GM18499 (cell line): ENCODE measurements around the gene SPO11.
"Not testable (repeated sequence)": the region's sequence is repeated elsewhere in the genome, so short reads cannot be mapped to it uniquely, and the experiment has no call there.

Experiments
- ATAC-seq: cut with Tn5 transposase; IDR thresholded peaks from one replicate; pipeline ENCODE4 v1.9.1; 2021; ENCODE audit warnings: moderate number of reproducible peaks; ENCODE audit not compliant: insufficient read depth, unreplicated experiment

Gene SPO11

GRCh38 chr20:57332105-57333089 is 2.8 kb downstream of the SPO11 start:
- ATAC-seq = no peak

DNA sequence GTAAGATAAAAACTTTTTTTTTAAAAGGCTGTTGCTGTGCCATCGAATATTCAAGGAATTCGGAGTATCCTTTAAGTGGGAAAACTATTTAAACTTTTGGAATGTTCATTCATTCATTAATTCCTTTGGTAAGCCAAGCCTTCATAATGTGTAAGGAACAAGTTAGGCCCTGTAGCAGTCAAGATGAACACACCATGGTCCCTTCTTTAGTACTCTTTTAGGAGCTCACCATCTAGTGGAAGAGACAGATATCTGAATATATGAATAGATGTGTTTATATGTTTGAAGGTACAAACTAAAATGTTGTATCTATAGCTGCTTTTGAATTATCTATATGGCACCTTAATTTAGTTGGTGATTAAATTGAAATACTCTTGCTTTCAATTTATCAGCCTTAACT is 5.8 kb downstream of the SPO11 start:
- no peak for ATAC-seq

- no peak for ATAC-seq
Observed at GRCh38 chr20:57341663-57342062, 12.1 kb downstream of the SPO11 start.

GRCh38 chr20:57342829-57343228 is 13.2 kb downstream of the SPO11 start:
- no peak for ATAC-seq

DNA sequence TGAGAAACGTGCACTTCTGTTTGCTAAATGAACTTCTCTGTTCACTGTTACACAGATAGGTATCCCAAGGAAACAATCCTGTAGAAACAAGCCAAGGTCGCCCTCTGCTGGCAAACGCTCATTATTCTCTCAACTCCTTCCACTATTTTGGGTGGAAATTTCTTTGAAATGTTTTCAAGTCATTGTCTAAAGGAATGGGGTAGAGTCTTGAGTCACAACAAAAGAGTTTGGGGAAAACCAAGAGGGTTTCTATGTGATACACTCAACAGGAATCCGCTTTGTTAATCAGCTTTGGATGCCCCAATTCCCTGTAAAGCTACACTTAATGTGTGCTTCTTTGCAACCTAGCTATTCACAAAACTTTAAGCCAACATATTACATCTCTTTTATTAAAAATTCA is 16.9 kb downstream of the SPO11 start:
- no peak for ATAC-seq

GRCh38 chr20:57347393-57347792 is 17.8 kb downstream of the SPO11 start:
- ATAC-seq = no peak

DNA sequence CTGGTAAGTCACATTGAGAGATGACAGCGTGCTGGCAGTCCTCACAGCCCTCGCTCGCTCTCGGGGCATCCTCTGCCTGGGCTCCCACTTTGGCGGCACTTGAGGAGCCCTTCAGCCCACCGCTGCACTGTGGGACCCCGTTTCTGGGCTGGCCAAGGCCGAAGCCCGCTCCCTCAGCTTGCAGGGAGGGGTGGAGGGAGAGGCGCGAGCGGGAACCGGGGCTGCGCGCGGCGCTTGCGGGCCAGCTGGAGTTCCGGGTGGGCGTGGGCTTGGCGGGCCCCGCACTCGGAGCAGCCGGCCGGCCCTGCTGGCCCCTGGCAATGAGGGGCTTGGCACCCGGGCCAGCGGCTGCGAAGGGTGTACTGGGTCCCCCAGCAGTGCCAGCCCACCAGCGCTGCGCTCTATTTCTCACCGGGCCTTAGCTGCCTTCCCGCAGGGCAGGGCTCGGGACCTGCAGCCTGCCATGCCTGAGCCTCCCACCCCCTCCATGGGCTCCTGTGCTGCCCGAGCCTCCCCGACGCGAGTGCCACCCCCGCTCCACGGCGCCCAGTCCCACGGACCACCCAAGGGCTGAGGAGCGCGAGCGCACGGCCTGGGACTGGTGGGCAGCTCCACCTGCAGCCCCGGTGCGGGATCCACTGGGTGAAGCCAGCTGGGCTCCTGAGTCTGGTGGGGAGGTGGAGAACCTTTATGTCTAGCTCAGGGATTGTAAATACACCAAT is 18.8 kb downstream of the SPO11 start:
- ATAC-seq = not testable (repeated sequence)

DNA sequence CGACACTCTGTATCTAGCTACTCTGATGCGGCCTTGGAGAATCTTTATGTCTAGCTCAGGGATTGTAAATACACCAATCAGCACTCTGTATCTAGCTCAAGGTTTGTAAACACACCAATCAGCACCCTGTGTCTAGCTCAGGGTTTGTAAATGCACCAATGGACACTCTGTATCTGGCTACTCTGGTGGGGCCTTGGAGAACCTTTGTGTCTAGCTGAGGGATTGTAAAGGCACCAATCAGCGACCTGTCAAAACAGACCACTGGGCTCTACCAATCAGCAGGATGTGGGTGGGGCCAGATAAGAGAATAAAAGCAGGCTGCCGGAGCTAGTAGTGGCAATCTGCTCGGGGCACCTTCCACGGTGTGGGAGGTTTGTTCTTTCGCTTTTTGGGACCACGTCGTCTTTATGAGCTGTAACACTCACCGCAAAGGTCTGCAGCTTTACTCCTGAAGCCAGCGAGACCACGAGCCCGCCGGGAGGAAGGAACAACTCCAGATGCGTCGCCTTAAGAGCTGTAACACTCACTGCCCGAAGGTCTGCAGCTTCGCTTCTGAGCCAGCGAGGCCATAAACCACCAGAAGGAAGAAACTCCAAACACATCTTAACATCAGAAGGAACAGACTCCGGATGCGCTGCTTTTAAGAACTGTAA is 19.4 kb downstream of the SPO11 start:
- ATAC-seq = not testable (repeated sequence)

DNA sequence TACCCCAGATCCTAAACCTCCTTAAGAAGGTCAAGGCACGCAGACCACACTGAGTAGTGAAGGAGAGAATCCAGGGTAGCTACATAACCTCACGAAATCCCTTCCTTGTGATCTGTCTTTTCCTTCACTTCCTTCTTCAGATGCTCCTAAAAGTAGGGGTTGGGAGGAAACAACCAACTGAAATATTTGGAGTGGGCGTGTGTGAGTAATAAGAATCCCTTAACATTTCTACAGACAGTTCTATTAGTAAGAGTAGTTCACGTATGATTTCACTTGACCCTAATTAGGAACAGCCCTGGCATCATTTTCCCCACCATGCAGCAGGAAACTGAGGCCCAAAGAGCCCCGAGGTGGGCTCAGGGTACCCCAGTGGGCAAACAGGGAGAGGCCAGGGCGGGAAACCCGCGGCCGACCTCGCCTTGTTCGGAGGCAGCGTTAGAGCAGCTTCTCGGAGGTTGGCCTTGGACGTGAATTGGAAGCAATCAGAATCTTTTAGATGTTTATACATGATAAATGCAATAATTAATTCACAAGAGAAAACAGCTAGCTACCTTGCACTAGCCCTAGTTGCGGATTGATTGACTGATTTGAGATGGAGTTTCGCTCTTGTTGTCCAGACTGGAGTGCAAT is 20.6 kb downstream of the SPO11 start:
- no peak for ATAC-seq

DNA sequence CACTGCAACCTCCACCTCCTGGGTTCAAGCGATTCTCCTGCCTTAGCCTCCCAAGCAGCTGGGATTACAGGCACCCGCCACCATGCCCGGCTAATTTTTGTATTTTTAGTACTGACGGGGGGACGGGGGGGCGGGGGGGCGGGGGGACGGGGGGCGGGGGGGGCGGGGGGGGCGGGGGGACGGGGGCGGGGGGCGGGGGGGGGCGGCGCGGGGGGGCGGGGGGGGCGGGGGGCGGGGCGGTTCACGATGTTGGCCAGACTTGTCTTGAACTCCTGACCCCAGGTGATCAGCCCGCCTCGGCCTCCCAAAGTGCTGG is 21.1 kb downstream of the SPO11 start:
- not testable (repeated sequence) for ATAC-seq

- ATAC-seq = peak; percentile 52
Observed at GRCh38 chr20:57351042-57351783, 21.6 kb downstream of the SPO11 start, which contains the start of gene RAE1. Gene RAE1, plus strand, starts transcription at chr20:57351255. Its CDS starts 2,784 bp downstream, at chr20:57354039.

DNA sequence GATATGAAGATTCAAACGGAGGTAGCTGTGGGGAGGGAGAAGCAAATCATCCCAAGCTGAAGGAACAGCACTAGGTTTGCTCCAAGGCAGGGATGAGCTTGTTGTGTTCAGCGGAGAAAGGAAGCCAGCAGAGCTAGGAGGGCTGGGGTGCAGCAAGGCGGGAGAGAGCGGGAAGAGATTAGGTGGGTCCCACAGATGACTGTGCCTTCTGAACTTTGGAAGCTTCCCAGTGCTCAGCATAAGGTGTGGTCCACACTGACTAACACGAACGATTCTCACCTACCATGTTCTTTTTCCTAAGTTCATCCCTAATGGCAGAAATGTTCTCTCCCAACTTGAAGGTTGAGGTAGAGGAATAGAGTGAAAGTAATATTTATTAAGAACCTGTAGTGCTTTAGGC is 22.7 kb downstream of the SPO11 start:
- ATAC-seq = no peak

- no peak for ATAC-seq
Observed at GRCh38 chr20:57353351-57353750, 23.7 kb downstream of the SPO11 start.

- no peak for ATAC-seq
Observed at GRCh38 chr20:57361517-57361916, 31.9 kb downstream of the SPO11 start.

DNA sequence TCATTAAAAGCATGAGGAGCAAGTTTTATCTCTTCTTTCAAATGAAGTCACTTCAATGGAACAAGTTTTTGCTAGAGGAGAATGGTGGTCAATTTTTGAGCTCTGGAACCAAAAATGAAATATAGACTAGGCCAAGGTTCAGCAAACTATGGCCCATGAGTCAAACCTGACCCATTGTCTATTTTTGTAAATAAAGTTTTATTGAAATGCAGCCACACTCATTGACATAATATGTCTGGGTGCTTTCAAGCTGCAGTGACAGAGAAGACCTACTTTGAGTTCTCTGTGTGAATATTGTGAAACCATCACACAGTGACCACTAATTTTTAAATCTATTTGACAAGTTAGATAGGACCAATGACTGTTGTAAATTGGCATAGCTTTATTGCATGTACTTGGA is 34.8 kb downstream of the SPO11 start:
- ATAC-seq = no peak

DNA sequence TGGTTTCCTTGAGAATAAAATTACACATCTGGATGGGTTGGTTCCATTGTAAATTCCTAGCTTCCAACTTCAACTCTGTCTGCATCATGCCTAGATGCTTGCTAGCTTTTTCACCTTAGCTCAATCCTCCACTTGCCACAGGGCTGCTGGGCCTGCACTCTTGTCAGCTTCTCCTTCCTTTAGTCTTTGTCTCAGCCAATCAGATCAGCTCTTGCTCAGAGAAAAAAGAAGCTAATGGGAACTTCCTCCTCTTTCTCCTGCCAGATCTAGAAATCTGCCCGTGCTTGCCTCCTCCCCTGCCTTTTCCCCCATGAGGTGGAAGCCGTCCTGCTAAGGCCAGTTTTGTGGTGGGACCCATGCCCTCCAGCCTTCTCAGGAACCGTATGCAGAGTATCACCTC is 40.0 kb downstream of the SPO11 start:
- no peak for ATAC-seq

DNA sequence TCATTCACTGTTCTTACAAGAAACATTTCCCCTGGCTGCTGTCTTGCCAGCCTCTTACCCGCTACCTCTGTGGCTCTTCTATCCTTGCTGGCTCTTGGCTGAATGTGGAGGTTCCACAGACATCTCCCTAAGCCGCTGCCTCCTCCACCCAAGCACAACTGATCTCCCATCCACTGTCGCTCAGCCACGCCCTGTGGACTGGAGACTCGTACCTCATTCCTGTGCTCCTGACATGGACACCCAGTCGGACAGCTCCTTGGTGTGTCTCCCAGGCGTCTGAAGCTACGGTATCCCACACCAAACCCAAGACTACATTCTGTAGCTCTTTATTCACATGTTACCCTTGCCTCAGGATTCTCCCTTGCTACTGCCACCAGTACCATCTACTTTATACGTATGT is 40.7 kb downstream of the SPO11 start:
- no peak for ATAC-seq

GRCh38 chr20:57371363-57371762 is 41.8 kb downstream of the SPO11 start:
- ATAC-seq = no peak

DNA sequence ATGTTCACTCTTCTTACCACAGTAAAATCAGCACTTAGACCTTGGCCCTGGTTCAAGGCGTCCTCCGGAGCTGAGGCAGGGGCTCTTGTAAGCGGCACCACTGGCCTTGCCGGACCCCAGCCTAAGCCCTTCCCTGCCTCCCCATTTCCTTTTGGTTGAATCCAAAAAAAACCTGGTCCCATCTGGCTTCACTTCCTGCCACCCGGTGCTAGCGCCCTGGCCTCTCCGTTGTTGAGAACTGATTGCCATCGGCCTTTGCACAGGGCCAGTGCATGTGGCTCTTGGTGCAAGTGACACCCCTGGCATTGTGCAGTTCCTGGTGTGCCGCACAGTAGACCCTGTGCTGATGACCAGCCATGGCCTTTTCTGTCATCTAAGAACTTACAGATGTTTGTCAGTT is 42.6 kb downstream of the SPO11 start:
- ATAC-seq = no peak
